Ammon's horn (tissue), 1 donor: ENCODE measurements around the gene TGFB1.

Experiments used
- DNase-seq: peaks from one replicate; pipeline ENCODE4 v3.0.0-alpha.2; 2016; ENCODE audit warnings: low spot score

Gene TGFB1

GRCh38 chr19:41321204-41321599 lies 32.5 kb downstream of the TGFB1 start:
- no peak for DNase-seq

GRCh38 chr19:41320568-41320967 lies 33.2 kb downstream of the TGFB1 start:
- no peak for DNase-seq

DNA sequence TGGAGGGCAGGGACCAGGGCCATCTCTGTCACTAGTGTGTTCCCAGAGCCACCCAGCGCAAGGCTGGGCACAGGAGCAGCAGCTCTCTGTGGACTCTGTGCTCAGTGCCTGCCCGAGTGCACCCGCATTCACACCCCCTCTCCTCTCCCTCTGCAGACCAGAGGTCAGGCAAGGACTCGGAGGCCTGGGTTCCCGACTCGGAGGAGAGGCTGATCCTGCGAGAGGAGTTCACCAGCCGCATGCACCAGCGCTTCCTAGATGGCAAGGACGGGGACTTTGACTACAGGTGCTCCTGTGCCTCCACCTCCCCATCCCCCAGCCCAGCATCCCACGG lies 33.6 kb downstream of the TGFB1 start:
- no peak for DNase-seq

- no peak for DNase-seq
Measured at GRCh38 chr19:41319500-41320184, 34.1 kb downstream of the TGFB1 start.

DNA sequence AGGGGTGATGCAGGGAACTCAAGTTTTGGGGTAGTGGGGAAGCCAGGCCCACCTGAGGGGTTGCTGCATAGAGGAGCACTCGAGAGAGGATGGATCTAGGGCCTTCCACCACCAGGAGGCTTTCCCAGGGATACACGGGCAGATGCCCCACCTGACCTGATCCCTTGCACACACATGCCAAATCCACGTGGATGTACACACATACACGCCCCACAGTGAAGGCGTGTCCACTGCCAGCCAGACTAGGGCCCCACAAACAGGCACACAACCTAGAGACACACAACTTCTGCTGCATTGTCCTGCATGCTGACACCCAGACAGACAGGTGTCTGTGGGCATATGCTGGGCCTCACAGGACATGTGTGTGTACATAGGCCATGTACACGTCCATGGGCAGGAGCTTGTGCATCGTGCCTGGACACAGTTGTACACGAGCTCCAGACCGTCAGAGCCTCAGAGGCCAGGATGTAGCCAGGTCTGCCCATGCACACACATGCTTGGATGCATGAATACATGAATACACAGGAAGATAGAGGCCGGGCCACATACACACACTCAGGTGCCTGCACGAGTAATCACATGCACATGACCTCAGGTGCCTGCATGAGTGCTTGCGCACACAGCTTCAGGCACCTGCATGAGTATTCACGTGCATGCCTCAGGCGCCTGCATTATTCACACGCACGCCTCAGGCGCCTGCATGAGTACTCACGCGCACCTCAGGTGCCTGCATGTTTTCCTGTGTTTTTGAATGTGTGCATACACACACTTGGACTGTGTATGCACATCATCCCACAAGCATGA lies 34.8 kb downstream of the TGFB1 start:
- DNase-seq: no peak

DNA sequence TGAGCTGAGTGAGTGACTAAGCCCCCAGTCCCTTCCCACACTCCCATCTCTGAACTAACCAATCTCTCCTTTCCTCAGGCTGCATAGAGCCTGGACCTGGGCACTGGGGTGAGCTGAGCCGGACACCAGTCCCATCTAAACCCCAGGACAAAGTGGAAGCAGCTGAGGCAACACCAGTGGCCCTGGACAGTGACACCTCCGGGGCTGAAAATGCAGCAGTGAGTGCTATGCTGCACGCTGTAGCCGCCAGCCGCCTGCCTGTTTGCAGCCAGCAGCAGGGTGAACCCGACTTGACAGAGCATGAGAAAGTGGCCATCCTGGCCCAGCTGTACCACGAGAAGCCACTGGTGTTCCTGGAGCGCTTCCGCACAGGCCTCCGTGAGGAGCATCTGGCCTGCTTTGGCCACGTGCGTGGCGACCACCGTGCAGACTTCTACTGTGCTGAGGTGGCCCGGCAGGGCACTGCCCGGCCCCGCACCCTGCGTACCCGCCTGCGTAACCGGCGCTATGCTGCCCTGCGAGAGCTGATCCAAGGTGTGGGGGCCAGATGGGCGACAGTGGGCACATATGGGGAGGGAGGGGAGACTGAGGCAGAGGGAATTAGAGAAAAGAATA lies 37.3 kb downstream of the TGFB1 start:
- no peak for DNase-seq

DNA sequence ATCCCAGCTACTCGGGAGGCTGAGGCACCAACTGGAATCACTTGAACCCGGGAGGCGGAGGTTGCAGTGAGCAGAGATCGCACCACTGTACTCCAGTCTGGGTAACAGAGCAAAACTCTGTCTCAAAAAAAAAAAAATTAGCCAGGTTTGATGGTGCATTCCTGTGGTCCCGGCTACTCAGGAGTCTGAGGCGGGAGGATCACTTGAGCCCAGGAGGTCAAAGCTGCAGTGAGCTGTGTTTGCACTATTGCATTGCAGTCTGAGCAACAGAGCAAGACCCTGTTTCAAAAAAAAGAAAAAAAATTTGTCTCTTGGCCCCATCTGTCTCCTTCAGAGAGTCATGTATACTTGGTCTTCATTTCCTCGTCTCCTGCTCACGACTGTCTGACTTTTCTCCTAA lies 42.1 kb downstream of the TGFB1 start:
- no peak for DNase-seq

- no peak for DNase-seq
Measured at GRCh38 chr19:41311072-41311471, 42.6 kb downstream of the TGFB1 start.

DNA sequence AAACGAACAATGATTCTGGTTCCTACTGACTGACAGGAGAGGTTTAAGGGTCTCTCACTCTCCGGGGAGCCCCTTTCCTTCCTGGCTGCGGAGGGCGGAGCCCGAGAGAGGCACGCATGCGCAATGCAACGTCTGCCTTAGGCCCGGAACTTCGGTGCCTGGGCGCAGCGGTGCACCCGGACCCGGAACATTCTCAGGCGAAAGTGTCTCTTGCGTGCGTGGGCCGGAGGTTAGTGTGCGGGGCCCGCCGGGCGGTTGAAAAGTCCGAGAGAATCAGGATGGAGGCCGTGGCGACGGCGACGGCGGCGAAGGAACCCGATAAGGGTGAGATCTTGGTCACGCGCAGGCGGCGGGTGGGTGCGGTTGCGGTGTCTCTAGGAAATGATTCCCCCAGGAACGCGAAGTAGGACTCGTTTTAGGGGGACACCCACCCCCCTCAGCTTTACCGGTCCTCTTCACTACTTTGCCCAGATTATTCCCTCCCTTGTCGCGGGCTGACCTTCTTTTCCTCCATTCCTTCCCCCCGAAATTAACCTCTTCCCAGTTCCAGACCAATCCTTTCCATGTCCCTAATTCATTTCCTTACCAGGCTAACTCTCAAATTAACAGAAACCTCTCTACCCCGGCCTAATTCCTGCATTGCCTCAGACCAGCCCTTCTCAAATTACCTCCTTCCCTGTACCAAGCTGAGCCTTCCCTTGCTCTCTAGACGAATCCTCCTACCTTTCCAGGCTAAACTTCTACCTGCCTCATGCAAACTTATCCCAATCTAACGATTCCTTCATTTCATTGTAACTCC lies 43.5 kb downstream of the TGFB1 start, which contains the start of gene CCDC97:
Gene CCDC97, plus strand, starts transcription at position 140 of the 799 bp plus-strand sequence. Its CDS starts 139 bp downstream, at position 279.
- peak; percentile 91 for DNase-seq

GRCh38 chr19:41309180-41310032 lies 44.3 kb downstream of the TGFB1 start:
- DNase-seq: peak; percentile 21

DNA sequence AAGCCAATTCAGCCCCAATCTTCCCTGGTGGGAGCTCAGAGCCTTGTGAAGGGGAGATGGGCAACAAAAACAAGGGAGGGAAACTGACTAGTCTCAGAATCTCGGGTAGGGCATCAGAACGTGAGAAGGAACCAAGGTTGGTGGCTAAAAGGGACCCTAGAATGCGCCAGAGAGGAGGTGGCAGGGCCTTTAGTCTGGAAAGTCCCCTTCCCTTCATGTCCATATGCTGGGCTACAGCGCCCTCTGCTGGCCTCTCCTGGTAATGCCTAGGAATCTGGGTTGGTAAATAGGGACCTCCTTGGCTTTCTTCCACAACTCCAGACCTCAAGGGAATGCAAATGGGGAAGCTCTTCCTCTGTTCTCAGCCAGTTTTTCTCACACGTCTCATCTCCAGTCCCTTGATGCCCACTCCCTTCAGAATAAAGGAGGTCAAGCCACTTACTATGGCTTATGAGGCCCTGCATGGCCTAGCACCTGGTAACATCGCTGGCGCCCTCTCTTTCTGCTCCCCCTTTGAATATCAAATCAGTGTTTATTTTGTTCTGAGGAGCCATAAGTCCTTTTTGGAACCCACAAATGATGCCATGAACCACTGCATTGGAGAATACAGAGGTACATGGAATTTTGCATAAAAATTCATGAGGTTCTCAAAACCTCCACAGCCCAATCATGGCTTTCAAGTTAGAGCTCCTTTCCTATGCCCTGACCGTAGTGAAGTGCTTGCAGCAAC lies 45.1 kb downstream of the TGFB1 start:
- DNase-seq: peak; percentile 91

DNA sequence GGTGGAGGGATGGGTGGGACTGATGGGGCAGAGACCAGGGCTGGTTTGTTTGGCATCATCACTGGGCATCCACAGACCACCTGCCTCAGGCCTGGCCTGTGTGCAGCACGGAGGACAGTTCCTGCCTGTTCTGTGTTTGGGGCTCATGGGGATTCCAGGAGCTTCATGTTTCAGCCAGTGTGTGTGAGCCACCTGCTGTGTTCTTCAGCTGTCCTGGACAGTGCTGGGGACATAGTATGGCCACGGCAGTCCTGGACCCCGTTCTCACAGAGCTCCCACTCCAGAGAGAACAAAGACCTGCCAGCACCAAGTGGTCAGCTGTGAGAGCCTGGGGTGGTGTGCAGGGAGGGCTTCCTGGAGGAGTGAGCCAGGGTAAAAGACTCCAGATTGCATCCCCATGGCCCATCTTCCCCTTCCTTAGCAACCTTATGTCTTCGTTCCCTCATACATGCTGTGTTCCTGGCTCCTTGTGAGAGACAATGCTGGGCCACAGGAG lies 45.7 kb downstream of the TGFB1 start:
- DNase-seq: no peak

DNA sequence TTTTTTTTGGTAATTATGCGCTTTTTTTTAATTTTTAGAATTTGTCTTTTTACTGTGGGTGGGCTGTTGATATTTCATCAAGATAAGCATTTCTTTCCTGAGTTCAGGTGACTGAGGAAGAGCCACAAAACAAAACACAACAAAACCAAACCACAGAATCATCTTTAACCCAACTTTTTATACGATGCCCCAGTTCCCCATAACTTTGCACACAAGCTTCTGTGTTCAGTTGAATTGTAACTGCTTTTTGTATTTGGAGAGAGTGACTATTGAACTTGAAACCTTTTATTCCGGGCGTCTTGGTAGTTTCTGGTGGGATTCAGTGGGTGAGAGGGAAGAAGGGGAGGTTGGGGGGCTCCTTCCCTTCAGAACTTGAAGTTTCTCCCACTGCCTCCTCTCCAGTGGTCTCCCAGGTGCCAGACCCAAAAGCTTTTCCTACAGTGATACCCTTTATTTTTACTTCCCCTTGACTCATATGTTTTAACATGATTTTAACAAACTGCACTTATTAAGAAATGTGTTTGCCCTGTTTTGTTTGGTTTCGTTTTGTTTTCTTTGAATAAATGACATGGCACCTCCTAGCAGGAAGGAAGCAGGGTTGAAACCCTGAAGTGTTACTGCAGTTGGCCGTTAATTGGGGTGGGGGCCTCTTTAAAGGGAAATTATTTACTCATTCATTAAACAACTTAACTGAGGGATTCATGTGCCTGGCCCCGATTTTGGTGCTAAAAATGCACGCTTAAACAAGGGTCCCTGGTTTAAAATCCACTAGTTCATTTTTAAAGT lies 46.4 kb downstream of the TGFB1 start:
- no peak for DNase-seq

DNA sequence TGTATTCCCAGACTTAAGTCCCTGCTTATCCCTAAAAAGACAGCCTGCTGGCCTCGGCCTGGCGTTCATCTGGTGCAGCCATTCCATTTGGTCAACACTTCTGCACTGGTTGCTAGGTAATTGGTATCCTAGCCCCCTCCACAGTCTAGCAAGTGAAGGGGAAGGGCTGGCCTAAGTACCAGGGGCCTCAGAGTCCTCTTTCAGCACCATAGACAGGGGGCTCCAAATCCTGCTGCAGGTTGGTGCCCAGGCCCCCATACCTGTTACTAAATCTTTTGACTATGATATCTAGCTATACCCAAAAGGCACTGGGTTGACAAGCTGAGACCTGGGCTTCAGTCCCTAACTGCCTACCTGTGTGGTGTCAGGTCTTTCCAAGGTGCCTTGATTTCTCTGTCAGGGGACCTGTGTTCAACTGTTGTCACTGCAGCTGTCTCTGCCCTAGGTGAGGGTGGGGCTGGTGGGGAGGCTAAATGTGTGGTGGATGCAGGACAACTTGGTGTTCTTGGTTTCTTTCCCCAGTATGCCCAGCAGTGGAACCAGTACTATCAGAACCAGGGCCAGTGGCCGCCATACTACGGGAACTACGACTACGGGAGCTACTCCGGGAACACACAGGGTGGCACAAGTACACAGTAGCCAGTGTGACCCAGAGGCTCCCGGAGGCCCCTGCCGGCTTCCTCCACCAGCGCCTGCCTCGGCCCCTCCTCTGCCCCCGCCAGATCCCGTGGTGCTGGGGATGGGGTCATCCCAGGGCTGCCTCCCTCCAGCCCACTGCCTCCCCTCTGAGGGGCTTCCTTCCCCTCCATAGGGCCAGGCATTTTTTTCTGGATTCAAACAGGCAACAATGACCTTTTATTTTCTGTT lies 47.6 kb downstream of the TGFB1 start:
- no peak for DNase-seq

DNA sequence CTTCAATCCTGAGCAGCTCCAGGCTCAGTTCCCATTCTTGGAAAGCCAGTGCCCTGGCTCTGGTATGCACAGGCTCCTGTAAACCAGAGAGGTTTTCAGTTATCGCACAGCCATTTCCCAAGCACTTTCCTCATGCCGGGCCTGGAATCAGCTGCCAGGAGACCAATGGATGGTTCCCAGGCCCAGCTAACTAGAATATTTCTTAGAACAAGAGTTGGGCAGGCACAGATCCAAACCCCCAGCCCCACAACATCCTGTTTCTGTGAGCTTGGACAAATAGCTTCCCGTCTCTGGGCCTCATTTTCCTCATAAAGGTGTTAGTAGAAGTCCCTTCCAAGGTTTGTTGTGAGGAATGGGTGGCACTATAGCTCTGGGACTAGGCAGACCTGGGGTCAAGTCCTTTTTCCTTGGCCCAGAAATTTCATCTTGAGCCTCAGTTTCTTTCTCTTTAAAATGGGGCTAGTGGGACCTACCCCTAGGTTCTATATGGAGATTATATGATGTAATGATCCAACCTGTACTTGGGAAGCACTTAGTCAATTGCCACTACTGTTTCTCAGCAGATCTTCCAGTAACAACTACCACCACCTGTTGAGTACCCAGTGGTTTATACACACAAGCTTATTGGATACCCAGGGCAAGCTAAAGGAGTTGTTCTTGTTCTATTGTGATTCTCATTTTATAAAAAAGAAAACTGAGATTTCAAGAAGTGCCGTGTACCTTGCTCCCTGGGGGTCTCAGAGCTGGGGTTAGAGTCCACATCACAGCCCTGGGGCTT lies 48.8 kb downstream of the TGFB1 start:
- no peak for DNase-seq

- no peak for DNase-seq
Measured at GRCh38 chr19:41303954-41304353, 49.8 kb downstream of the TGFB1 start.

DNA sequence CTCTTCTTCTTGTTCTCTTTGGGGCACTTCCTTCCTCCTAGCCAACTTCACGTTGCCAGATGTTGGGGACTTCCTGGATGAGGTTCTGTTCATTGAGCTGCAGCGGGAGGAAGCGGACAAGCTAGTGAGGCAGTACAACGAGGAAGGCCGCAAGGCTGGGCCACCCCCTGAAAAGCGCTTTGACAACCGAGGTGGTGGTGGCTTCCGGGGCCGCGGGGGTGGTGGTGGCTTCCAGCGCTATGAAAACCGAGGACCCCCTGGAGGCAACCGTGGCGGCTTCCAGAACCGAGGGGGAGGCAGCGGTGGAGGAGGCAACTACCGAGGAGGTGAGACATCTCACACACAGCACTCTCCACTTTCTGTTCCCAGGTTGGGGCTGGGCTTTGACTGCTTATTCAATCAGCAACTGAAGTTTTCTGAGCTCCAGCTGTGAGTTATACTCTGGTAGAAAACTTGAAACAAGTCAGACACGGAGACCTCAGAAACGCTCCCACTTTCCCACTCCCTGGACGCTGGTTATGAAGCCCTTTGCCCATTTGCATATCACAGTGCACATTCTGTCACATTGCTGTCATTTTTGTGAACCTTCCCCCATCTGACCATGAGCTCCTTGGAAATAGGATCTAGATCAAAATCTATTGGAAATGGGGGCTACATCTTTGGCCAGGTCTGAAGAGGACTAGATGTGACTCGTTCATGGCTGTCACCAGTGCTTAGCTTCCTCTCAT lies 50.9 kb downstream of the TGFB1 start:
- DNase-seq: no peak
